Measurements from ENCODE around the gene ACVR1B.
A peak's percentile ranks its signal among the peaks of the same experiment; 100 is the strongest.

The ACVR1B gene

DNA sequence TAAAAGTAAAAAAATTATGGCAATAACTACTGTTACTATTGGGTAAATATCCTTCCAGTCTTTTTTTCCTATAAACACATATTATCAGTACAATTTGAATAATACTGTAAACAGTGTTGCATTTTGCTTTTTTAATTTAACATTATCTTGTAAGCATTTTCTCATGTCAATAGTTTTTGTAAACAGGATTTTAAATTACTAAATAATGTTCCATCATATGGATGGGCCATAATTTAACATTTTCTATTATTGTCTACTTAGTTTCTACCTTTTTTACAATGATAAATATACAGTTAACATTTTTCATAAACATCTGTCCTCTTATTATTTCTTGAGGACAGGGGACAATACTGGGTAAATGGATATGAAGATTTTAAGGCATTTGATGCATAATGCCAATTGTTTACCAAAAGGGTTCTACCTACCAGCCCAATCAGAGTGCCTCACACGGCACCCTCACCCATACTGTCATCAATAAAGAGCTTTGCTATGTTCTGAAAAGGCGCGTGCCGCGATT is 759 bp upstream of the ACVR1B start:
- no peak overlapping the region for H4K8ac ChIP-seq (ENCODE audit: low read length)
- H2AFZ ChIP-seq (ENCODE audit: low read depth, low read length): peak overlapping the region; percentile 91
- H2BK12ac ChIP-seq (ENCODE audit: low read length in 2 of 2): peak overlapping the region in 1 of 2 experiments; percentile 64
- no peak overlapping the region for H2BK15ac ChIP-seq (ENCODE audit: low read depth, poor library complexity, severe bottlenecking)
- peak overlapping the region in 1 of 2 experiments; percentile 77 for H3K14ac ChIP-seq (ENCODE audit: low read length in 2 of 2)
- peak overlapping the region; percentile 96 for H3K4me2 ChIP-seq (ENCODE audit: low read length, poor library complexity, severe bottlenecking)
- peak overlapping the region in 1 of 2 experiments; percentile 42 for H3K4ac ChIP-seq (ENCODE audit: low read depth in 1 of 2, low read length in 2 of 2)
- peaks cover 5 to 16% of the 10 kb centered on the region in 2 experiments for H3K27me3 ChIP-seq (ENCODE audit: control insufficient read depth in 1 of 2, insufficient read depth in 1 of 2, low read length in 2 of 2)
- peak overlapping the region; percentile 87 for H3K9ac ChIP-seq (ENCODE audit: low read length)
- no peak for DNase-seq
- no peak overlapping the region for H2AK5ac ChIP-seq (ENCODE audit: low read length, severe bottlenecking)
- no peak overlapping the region for H2BK5ac ChIP-seq (ENCODE audit: low read depth, low read length, poor library complexity, severe bottlenecking)
- peak overlapping the region in 1 of 2 experiments; percentile 85 for H3K18ac ChIP-seq (ENCODE audit: low read depth in 1 of 2, low read length in 2 of 2)
- H2BK120ac ChIP-seq (ENCODE audit: low read depth, low read length): no peak overlapping the region
- WGBS: 0% methylated on average over 5 of the region's 5 CpGs
- H3K9me3 ChIP-seq (ENCODE audit: control insufficient read depth, low read length): no peaks in the 10 kb centered on the region
- H3K4me1 ChIP-seq (ENCODE audit: control insufficient read depth, insufficient read depth, low read depth, low read length): peaks cover 9% of the 10 kb centered on the region
- H3K23ac ChIP-seq (ENCODE audit: low read length in 2 of 2): peak overlapping the region in 1 of 2 experiments; percentile 77
- peak overlapping the region; percentile 64 to 85 for H3K4me3 ChIP-seq (ENCODE audit: insufficient read depth in 1 of 2, low read depth in 1 of 2, low read length in 2 of 2)
- no peaks in the 10 kb centered on the region for H3K36me3 ChIP-seq (ENCODE audit: control insufficient read depth in 1 of 2, insufficient read depth in 2 of 2, low read depth in 1 of 2, low read length in 2 of 2)
- H4K91ac ChIP-seq (ENCODE audit: low read length): no peak overlapping the region
- H3K27ac ChIP-seq (ENCODE audit: low read length, poor library complexity, severe bottlenecking): no peak overlapping the region
- peaks cover 3% of the 10 kb centered on the region for H3K79me1 ChIP-seq (replicated peaks; ENCODE audit: low read length, poor library complexity, severe bottlenecking)

DNA sequence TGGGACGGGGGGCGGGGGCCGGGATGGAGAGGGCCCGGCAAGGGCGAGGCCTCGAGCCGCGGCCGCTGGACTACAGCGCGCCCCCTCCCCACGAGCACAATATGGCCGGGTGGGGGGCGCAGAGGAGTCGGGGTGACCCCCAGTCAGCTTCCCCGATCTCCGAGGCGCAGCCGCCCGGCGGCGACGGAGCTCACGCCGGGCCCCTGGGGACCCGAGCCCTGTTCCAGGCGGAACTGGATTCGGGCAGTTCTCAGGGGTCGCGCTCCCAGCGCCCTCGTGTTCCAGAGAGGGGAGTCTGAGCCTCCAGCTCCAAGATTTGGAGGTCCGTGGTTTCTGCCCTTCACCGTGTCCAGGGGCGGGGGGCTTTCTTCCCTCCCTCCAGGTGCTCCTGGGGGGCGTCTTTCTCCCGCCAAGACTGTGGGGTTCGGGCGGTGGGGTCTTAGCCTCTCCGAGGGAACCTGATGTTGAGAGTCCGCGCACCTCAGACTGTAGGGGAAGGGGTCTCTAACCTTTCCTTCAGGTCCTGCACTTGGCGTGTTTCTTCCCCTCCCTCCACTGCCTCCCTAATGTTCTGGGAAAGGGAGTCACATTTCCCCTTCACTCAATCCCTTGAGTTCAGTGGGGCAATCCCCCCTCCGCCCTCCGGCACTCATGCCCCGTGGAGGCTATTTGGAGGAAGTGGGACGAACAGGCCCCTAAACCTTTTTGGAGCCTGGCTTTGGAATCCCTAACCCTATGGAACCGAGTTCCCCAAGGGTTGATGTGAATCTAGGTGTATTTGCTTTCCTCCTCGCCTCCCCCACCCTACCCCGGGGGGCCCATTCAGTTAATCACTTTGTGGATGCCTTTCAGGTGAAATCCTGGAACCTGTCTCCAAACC is 584 bp downstream of the ACVR1B start:
- Histone ChIP-seq H3K27me3 (ENCODE audit: control insufficient read depth in 1 of 2, insufficient read depth in 1 of 2, low read length in 2 of 2) (peaks cover 5 to 16% of the 10 kb centered on the region in 2 experiments), H3K14ac (ENCODE audit: low read length in 2 of 2) (peak overlapping the region; percentile 79 to 88), H2AFZ (ENCODE audit: low read depth, low read length) (no peak overlapping the region), H3K79me1 (replicated peaks; ENCODE audit: low read length, poor library complexity, severe bottlenecking) (peaks cover 8% of the 10 kb centered on the region), H2BK15ac (ENCODE audit: low read depth, poor library complexity, severe bottlenecking) (peak overlapping the region; percentile 34), H4K8ac (ENCODE audit: low read length) (peak overlapping the region; percentile 45), H3K4me3 (ENCODE audit: insufficient read depth in 1 of 2, low read depth in 1 of 2, low read length in 2 of 2) (peak overlapping the region; percentile 84 to 91), H3K9me3 (ENCODE audit: control insufficient read depth, low read length) (no peaks in the 10 kb centered on the region), H3K27ac (ENCODE audit: low read length, poor library complexity, severe bottlenecking) (no peak overlapping the region), H3K4me2 (ENCODE audit: low read length, poor library complexity, severe bottlenecking) (peak overlapping the region; percentile 89), H2BK5ac (ENCODE audit: low read depth, low read length, poor library complexity, severe bottlenecking) (no peak overlapping the region), H2AK5ac (ENCODE audit: low read length, severe bottlenecking) (no peak overlapping the region), H3K4ac (ENCODE audit: low read depth in 1 of 2, low read length in 2 of 2) (peak overlapping the region; percentile 76 to 97), H4K91ac (ENCODE audit: low read length) (peak overlapping the region; percentile 66), H2BK12ac (ENCODE audit: low read length in 2 of 2) (no peak overlapping the region), H2BK120ac (ENCODE audit: low read depth, low read length) (peak overlapping the region; percentile 91), H3K9ac (ENCODE audit: low read length) (peak overlapping the region; percentile 98), H3K18ac (ENCODE audit: low read depth in 1 of 2, low read length in 2 of 2) (peak overlapping the region; percentile 85 to 97), H3K4me1 (ENCODE audit: control insufficient read depth, insufficient read depth, low read depth, low read length) (peaks cover 9% of the 10 kb centered on the region), H3K23ac (ENCODE audit: low read length in 2 of 2) (peak overlapping the region; percentile 10 to 91), H3K36me3 (ENCODE audit: control insufficient read depth in 1 of 2, insufficient read depth in 2 of 2, low read depth in 1 of 2, low read length in 2 of 2) (peaks cover 0 to 4% of the 10 kb centered on the region in 2 experiments)
- 1% methylated on average over 35 of the region's 50 CpGs for whole genome bisulfite sequencing
- DNase-seq: no peak

DNA sequence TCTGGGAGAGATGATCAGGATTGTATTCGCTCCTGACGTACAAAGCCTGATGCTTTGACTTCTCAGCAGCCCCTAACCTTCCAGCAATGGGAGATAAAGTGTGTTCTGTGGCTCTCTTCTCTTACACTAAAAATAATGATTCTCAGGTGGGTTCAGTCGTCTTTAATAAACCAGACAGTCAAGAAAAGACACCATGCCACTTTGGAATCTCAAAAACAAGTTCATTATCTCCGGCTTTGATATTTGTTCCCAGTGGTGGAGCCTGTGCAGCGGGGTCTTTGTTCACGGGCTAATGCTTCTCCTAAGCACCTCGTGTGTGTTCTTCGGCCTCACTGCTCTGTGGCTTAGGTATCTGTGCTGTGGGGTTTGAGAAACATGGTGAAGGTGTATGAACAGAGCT is 1.6 kb downstream of the ACVR1B start:
- Histone ChIP-seq H2AFZ (ENCODE audit: low read depth, low read length) (no peak overlapping the region), H3K9me3 (ENCODE audit: control insufficient read depth, low read length) (no peaks in the 10 kb centered on the region), H4K91ac (ENCODE audit: low read length) (no peak overlapping the region), H4K8ac (ENCODE audit: low read length) (no peak overlapping the region), H3K18ac (ENCODE audit: low read depth in 1 of 2, low read length in 2 of 2) (no peak overlapping the region), H2BK5ac (ENCODE audit: low read depth, low read length, poor library complexity, severe bottlenecking) (no peak overlapping the region), H3K27ac (ENCODE audit: low read length, poor library complexity, severe bottlenecking) (no peak overlapping the region), H3K4me2 (ENCODE audit: low read length, poor library complexity, severe bottlenecking) (peak overlapping the region; percentile 35), H2BK120ac (ENCODE audit: low read depth, low read length) (no peak overlapping the region), H2BK12ac (ENCODE audit: low read length in 2 of 2) (no peak overlapping the region), H3K27me3 (ENCODE audit: control insufficient read depth in 1 of 2, insufficient read depth in 1 of 2, low read length in 2 of 2) (peaks cover 0 to 9% of the 10 kb centered on the region in 2 experiments), H3K4ac (ENCODE audit: low read depth in 1 of 2, low read length in 2 of 2) (no peak overlapping the region), H3K23ac (ENCODE audit: low read length in 2 of 2) (no peak overlapping the region), H2BK15ac (ENCODE audit: low read depth, poor library complexity, severe bottlenecking) (no peak overlapping the region), H2AK5ac (ENCODE audit: low read length, severe bottlenecking) (no peak overlapping the region), H3K36me3 (ENCODE audit: control insufficient read depth in 1 of 2, insufficient read depth in 2 of 2, low read depth in 1 of 2, low read length in 2 of 2) (peaks cover 0 to 4% of the 10 kb centered on the region in 2 experiments), H3K14ac (ENCODE audit: low read length in 2 of 2) (peak overlapping the region in 1 of 2 experiments; percentile 13), H3K9ac (ENCODE audit: low read length) (peak overlapping the region; percentile 98), H3K79me1 (replicated peaks; ENCODE audit: low read length, poor library complexity, severe bottlenecking) (peaks cover 11% of the 10 kb centered on the region), H3K4me3 (ENCODE audit: insufficient read depth in 1 of 2, low read depth in 1 of 2, low read length in 2 of 2) (peak overlapping the region in 1 of 2 experiments; percentile 91), H3K4me1 (ENCODE audit: control insufficient read depth, insufficient read depth, low read depth, low read length) (peaks cover 9% of the 10 kb centered on the region)
- 74% methylated on average over 6 of the region's 8 CpGs for WGBS
- DNase-seq: no peak

DNA sequence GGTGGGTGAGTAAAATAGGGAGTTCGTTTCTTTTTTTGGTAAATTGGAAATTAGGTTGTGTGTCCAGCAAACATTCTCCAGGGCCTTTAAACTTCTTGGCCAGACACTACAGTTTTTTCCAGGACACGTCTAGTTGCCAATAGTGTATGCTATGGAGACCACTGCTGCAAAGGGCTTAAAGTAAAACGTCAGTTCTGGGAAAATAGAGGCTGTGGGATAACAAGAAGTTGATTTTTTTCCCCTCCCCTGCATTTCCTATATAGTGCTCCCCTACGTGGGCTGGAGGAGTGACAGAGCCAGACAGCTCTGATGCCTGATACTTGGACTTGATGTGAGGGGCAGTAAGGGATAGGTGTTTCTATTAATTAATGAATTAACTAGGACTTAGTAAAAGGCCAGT is 2.4 kb downstream of the ACVR1B start:
- Histone ChIP-seq H3K27ac (ENCODE audit: low read length, poor library complexity, severe bottlenecking) (no peak overlapping the region), H3K27me3 (ENCODE audit: control insufficient read depth in 1 of 2, insufficient read depth in 1 of 2, low read length in 2 of 2) (peaks cover 0 to 9% of the 10 kb centered on the region in 2 experiments), H3K9ac (ENCODE audit: low read length) (peak overlapping the region; percentile 98), H3K4me1 (ENCODE audit: control insufficient read depth, insufficient read depth, low read depth, low read length) (peaks cover 9% of the 10 kb centered on the region), H4K91ac (ENCODE audit: low read length) (no peak overlapping the region), H2BK15ac (ENCODE audit: low read depth, poor library complexity, severe bottlenecking) (no peak overlapping the region), H3K4me2 (ENCODE audit: low read length, poor library complexity, severe bottlenecking) (no peak overlapping the region), H2AK5ac (ENCODE audit: low read length, severe bottlenecking) (no peak overlapping the region), H2BK12ac (ENCODE audit: low read length in 2 of 2) (no peak overlapping the region), H3K18ac (ENCODE audit: low read depth in 1 of 2, low read length in 2 of 2) (no peak overlapping the region), H3K36me3 (ENCODE audit: control insufficient read depth in 1 of 2, insufficient read depth in 2 of 2, low read depth in 1 of 2, low read length in 2 of 2) (peaks cover 0 to 4% of the 10 kb centered on the region in 2 experiments), H3K14ac (ENCODE audit: low read length in 2 of 2) (no peak overlapping the region), H3K4ac (ENCODE audit: low read depth in 1 of 2, low read length in 2 of 2) (no peak overlapping the region), H3K9me3 (ENCODE audit: control insufficient read depth, low read length) (no peaks in the 10 kb centered on the region), H2BK5ac (ENCODE audit: low read depth, low read length, poor library complexity, severe bottlenecking) (no peak overlapping the region), H3K79me1 (replicated peaks; ENCODE audit: low read length, poor library complexity, severe bottlenecking) (peaks cover 17% of the 10 kb centered on the region), H2BK120ac (ENCODE audit: low read depth, low read length) (no peak overlapping the region), H2AFZ (ENCODE audit: low read depth, low read length) (no peak overlapping the region), H3K4me3 (ENCODE audit: insufficient read depth in 1 of 2, low read depth in 1 of 2, low read length in 2 of 2) (peak overlapping the region in 1 of 2 experiments; percentile 91), H4K8ac (ENCODE audit: low read length) (no peak overlapping the region), H3K23ac (ENCODE audit: low read length in 2 of 2) (no peak overlapping the region)
- WGBS: 56% methylated on average over 4 of the region's 4 CpGs
- no peak for DNase-seq

Data from mesenchymal stem cell (in vitro differentiated cells and primary cell).